HG02798 (cell line): ENCODE results near the gene TXNDC17.
"Not testable (repeated sequence)": the region's sequence is repeated elsewhere in the genome, so short reads cannot be mapped to it uniquely, and the experiment has no call there.

Experiments used
- ATAC-seq: cut with Tn5 transposase; IDR thresholded peaks from one replicate; pipeline ENCODE4 v1.9.1; 2021; ENCODE audit warnings: mild to moderate bottlenecking; ENCODE audit not compliant: unreplicated experiment, poor library complexity

TXNDC17 gene

GRCh38 chr17:6636616-6637457 lies 4.0 kb upstream of the TXNDC17 start:
- ATAC-seq, result no peak

- ATAC-seq, result no peak
These were observed 3.4 kb upstream of the TXNDC17 start for GRCh38 chr17:6637458-6637840.

- no peak for ATAC-seq
These were observed 2.6 kb upstream of the TXNDC17 start for GRCh38 chr17:6638046-6638908.

- ATAC-seq, result no peak
These were observed 1.8 kb upstream of the TXNDC17 start for GRCh38 chr17:6639014-6639585.

- ATAC-seq, result no peak
These were observed 999 bp upstream of the TXNDC17 start for GRCh38 chr17:6639586-6640535.

GRCh38 chr17:6641247-6641863 lies 495 bp downstream of the TXNDC17 start:
- ATAC-seq, result peak; percentile 0

GRCh38 chr17:6642592-6642991 lies 1.7 kb downstream of the TXNDC17 start:
- ATAC-seq, result no peak

GRCh38 chr17:6643451-6644125 lies 2.7 kb downstream of the TXNDC17 start:
- ATAC-seq, result no peak

GRCh38 chr17:6648181-6648580 lies 7.3 kb downstream of the TXNDC17 start:
- no peak for ATAC-seq

- ATAC-seq, result peak; percentile 95
These were observed 10.6 kb downstream of the TXNDC17 start, which contains the start of the genes C17orf100 and MED31 for GRCh38 chr17:6651354-6651918. Gene C17orf100, plus strand, starts transcription at chr17:6651762. Its CDS starts 152 bp downstream, at chr17:6651914. Gene MED31, minus strand, starts transcription at chr17:6651605. Its CDS starts 77 bp downstream, at chr17:6651528.

GRCh38 chr17:6651919-6652452 lies 11.1 kb downstream of the TXNDC17 start:
- peak; percentile 9 for ATAC-seq

GRCh38 chr17:6654841-6655731 lies 14.2 kb downstream of the TXNDC17 start:
- no peak for ATAC-seq

- not testable (repeated sequence) for ATAC-seq
These were observed 15.0 kb downstream of the TXNDC17 start for GRCh38 chr17:6655732-6656361.

GRCh38 chr17:6656797-6657632 lies 16.2 kb downstream of the TXNDC17 start:
- peak; percentile 36 for ATAC-seq

GRCh38 chr17:6657633-6658287 lies 16.9 kb downstream of the TXNDC17 start:
- ATAC-seq, result no peak
